MCF 10A (cell line): ENCODE measurements around the gene PPP1R1C. TPM values are rescaled to one million over a fixed set of nuclear protein-coding genes. Genes with fewer than 3 reads are reported as not detected.

Experiments
- Bru-seq: library from RNA; stranded (reverse); fragments of 400-500 nt; gene quantifications from one replicate; lab custom pipeline; 2021; lab: Mats Ljungman, UMichigan
- BruChase-seq, 2 experiments: library from RNA; stranded (reverse); fragments of 400-500 nt; gene quantifications; one replicate each; lab custom pipeline; 2021; lab: Mats Ljungman, UMichigan
- BruUV-seq: library from RNA; stranded (reverse); fragments of 400-500 nt; replicated peaks from 2 replicates; lab custom pipeline; 2021; lab: Mats Ljungman, UMichigan
- CTCF ChIA-PET: fragments of 300-600 bp; sonication (Branson Sonifier 250); formaldehyde crosslinking; extraction: SDS; loops from one replicate; lab custom pipeline; 2021; ENCODE audit warnings: antibody characterized with exemption, inconsistent platforms; lab: Yijun Ruan, JAX
- POLR2A ChIA-PET: fragments of 300-600, 350-650 bp; sonication (Branson Sonifier 250); formaldehyde crosslinking; extraction: SDS; loops from one replicate; lab custom pipeline; 2020; ENCODE audit warnings: antibody characterized with exemption, inconsistent platforms; lab: Yijun Ruan, JAX
- DNase-seq: peaks from one replicate; pipeline ENCODE4 v3.0.0-alpha.2; 2018; ENCODE audit not compliant: unreplicated experiment
- H3K27ac Mint-ChIP-seq: one replicate; pipeline ENCODE4 v1.8.0; 2022; ENCODE audit warnings: mild to moderate bottlenecking, low read depth, mixed read lengths; ENCODE audit not compliant: unreplicated experiment
- H3K27me3 Mint-ChIP-seq: one replicate; pipeline ENCODE4 v1.8.0; 2022; ENCODE audit warnings: mixed read lengths; ENCODE audit not compliant: insufficient read depth, unreplicated experiment
- H3K36me3 Mint-ChIP-seq: one replicate; pipeline ENCODE4 v1.8.0; 2022; ENCODE audit warnings: mild to moderate bottlenecking, moderate library complexity, mixed read lengths; ENCODE audit not compliant: insufficient read depth, unreplicated experiment
- H3K4me1 Mint-ChIP-seq: one replicate; pipeline ENCODE4 v1.8.0; 2022; ENCODE audit warnings: mixed read lengths; ENCODE audit not compliant: insufficient read depth, unreplicated experiment
- H3K4me3 Mint-ChIP-seq: one replicate; pipeline ENCODE4 v1.8.0; 2022; ENCODE audit warnings: mild to moderate bottlenecking, moderate library complexity, mixed read lengths; ENCODE audit not compliant: unreplicated experiment
- H3K9me3 Mint-ChIP-seq: one replicate; pipeline ENCODE4 v1.8.0; 2022; ENCODE audit warnings: mixed read lengths; ENCODE audit not compliant: unreplicated experiment
- intact Hi-C: fragments of 100-400 bp; cut with micrococcal nuclease; formaldehyde crosslinking; loops from 2 replicates; pipeline ENCODE4 v1.14.1; 2022
- long read RNA-seq: library from polyadenylated mRNA; stranded (forward); transcript quantifications from one replicate; pipeline ENCODE4 v2.0.0, GENCODE V29; 2022
- total RNA-seq: library from RNA; stranded (reverse); gene quantifications from 2 replicates; pipeline ENCODE4 v1.2.3, GENCODE V29; 2022
- TF ChIP-seq, protein P1 (sequence below): fragments of 200-600 bp; IDR thresholded peaks from one replicate; pipeline ENCODE4 v1.8.0; 2022; ENCODE audit warnings: antibody characterized with exemption, mild to moderate bottlenecking; ENCODE audit not compliant: unreplicated experiment

PPP1R1C gene
- not detected in 2 replicates for total RNA-seq
- percentile 12 among the genes with signal in this experiment for Bru-seq, nascent RNA
- percentile 22 among the genes with signal in this experiment for BruChase-seq, experiment 1, labeled RNA remaining after a 6-hour chase
- percentile 22 among the genes with signal in this experiment for BruChase-seq, experiment 2, labeled RNA remaining after a 2-hour chase
- long read RNA-seq, result 0 reads

DNA sequence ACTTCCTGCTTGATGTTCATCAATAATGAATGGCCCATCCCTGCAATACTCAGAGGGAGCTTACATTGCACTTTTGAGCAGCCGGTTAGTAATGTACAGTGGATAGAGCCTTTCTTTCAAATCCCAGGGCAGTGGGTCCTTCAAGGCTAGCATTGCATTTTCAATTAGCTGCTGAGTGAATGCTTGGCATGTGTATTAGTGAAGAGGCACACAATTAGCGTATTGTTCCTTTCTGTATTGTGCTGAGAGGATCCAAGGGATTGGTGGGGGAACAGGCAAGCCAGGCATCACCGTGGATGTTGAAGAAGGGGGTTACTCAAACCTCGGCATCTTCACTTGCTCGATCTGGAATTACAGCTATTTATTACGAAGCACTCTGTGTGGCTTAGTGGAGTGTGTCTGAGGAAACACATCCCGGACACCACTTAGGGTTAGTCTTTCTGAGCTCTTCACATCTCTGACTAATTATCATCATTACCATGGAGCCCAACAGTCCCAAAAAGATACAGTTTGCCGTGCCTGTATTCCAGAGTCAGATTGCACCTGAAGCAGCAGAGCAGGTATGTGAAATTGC, at the start of gene PPP1R1C:
Gene PPP1R1C, plus strand, starts transcription at position 222 of the 574 bp plus-strand sequence. Its CDS starts 258 bp downstream, at position 480.
- Mint-ChIP-seq H3K27me3 (no peaks in the 10 kb centered on the region), H3K4me1 (no peaks in the 10 kb centered on the region), H3K27ac (no peak within 1 kb of the TSS), H3K36me3 (no peaks in the 10 kb centered on the region), H3K9me3 (no peaks in the 10 kb centered on the region), H3K4me3 (no peak within 1 kb of the TSS)
- POLR2A ChIA-PET, result interaction anchor here (1.2 kb wide), 1 partner anchor 13 kb away, joined by 3 read pairs; no protein-coding TSS in a partner anchor
- CTCF ChIA-PET, result interaction anchor here (0.7 kb wide), 1 partner anchor 616 kb away, joined by 3 read pairs; no protein-coding TSS in a partner anchor
- intact Hi-C loops, result no loop called here
- TF ChIP-seq, protein P1, sequence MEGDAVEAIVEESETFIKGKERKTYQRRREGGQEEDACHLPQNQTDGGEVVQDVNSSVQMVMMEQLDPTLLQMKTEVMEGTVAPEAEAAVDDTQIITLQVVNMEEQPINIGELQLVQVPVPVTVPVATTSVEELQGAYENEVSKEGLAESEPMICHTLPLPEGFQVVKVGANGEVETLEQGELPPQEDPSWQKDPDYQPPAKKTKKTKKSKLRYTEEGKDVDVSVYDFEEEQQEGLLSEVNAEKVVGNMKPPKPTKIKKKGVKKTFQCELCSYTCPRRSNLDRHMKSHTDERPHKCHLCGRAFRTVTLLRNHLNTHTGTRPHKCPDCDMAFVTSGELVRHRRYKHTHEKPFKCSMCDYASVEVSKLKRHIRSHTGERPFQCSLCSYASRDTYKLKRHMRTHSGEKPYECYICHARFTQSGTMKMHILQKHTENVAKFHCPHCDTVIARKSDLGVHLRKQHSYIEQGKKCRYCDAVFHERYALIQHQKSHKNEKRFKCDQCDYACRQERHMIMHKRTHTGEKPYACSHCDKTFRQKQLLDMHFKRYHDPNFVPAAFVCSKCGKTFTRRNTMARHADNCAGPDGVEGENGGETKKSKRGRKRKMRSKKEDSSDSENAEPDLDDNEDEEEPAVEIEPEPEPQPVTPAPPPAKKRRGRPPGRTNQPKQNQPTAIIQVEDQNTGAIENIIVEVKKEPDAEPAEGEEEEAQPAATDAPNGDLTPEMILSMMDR, result no peak
- no peak for DNase-seq
- BruUV-seq, result no TSS peak

GRCh38 chr2:181937473-181937872, 48.2 kb upstream of the PPP1R1C start:
- Mint-ChIP-seq H3K4me1 (no peaks in the 10 kb centered on the region), H3K27ac (no peak overlapping the region), H3K27me3 (no peaks in the 10 kb centered on the region), H3K4me3 (no peak overlapping the region), H3K36me3 (peaks cover 2% of the 10 kb centered on the region), H3K9me3 (no peaks in the 10 kb centered on the region)
- TF ChIP-seq, protein P1, result no peak
- ChIA-PET CTCF (interaction anchor here (0.5 to 0.7 kb wide), 3 partner anchors 13 to 35 kb away, joined by 3 to 4 read pairs (median 3); no protein-coding TSS in a partner anchor), POLR2A (interaction anchor here (0.6 to 1.2 kb wide), 3 partner anchors 12 to 81 kb away, joined by 3 to 7 read pairs (median 4); no protein-coding TSS in a partner anchor)
- intact Hi-C loops, result no loop called here
- BruUV-seq, result no TSS peak
- DNase-seq, result no peak

DNA sequence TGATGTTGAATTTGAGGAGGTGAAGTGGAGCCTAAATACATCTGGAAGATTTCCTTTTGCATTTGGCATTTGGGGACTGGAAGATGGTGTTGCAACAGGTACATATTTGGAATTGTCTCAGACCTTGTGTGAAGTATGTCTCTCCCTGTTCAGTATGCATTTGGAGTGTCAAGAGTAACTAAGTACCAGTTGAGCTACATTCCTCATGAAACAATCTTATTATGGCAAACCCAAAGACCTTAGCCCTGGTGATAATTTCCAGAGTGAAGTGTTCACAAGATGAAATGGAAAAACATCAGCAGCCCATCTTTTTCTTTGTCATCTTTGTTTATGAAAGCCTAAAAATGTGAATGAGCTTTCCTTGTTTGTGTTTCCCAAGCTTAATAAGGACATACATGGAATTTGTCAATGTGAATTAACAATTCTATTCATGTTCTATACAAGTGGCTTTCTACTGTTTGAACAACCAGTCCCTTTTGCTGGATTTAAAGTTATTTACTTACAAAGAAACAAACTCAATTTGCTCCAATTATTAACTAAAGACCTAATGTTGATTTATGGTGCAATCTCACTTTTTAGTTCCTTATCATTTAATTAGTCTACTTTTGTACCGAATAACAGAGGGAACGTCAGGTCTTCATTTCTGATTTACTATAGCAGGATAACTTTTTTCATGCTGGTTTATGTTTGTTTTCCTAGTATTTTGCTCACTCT, 42.1 kb upstream of the PPP1R1C start:
- peaks cover 4% of the 10 kb centered on the region for H3K9me3 Mint-ChIP-seq
- no peak overlapping the region for H3K4me3 Mint-ChIP-seq
- DNase-seq, result no peak
- intact Hi-C loops, result no loop called here
- H3K27ac Mint-ChIP-seq, result no peak overlapping the region
- H3K4me1 Mint-ChIP-seq, result peaks cover 8% of the 10 kb centered on the region
- TF ChIP-seq, protein P1, result no peak
- POLR2A ChIA-PET, result no interaction called here
- no TSS peak for BruUV-seq
- no peaks in the 10 kb centered on the region for H3K36me3 Mint-ChIP-seq
- CTCF ChIA-PET, result no interaction called here
- H3K27me3 Mint-ChIP-seq, result no peaks in the 10 kb centered on the region
